GM10266 (cell line): ENCODE results near the gene PLCG1.

ENCODE experiments used
- DNase-seq: peaks from one replicate; pipeline ENCODE4 v3.0.0; 2012; ENCODE audit errors: extremely low spot score
- TF ChIP-seq, protein P1 (sequence below): IDR thresholded peaks from 2 replicates; pipeline ENCODE4 v1.5.1; 2012; ENCODE audit warnings: mild to moderate bottlenecking, low read depth; ENCODE audit not compliant: control insufficient read depth, insufficient read depth; ENCODE audit errors: missing control alignments

PLCG1 gene

DNA sequence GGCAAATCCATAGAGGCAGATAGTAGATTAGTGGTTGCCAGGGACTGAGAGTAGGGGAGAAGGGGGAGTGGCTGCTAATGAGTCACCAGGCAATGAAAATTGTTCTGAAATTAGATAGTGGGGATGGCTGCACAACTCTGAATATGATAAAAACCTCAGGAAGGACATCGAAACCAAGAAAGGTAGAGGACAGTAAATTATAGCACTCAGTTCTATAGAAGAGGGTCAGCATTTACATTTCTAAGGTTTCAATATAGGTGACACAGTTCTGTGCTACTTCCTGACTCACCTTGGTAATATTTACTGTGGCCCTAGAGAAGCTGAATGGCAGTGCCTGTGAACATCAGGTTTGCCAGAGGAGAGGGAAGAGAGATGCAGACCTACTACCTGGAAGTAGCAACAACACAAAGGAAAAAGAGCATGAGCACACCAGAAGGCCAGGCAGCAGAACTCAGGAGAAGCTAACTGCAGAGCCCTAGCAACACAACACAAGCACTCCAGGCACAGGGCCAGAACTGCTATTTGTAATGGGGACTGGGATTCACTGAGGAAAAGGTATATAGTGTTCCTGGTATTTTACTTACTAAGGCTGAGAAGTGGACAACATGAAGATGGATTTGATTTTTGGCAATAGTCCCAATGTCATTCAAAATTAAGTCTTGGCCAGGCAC lies 75.9 kb downstream of the PLCG1 start:
- no peak for DNase-seq
- TF ChIP-seq, protein P1, sequence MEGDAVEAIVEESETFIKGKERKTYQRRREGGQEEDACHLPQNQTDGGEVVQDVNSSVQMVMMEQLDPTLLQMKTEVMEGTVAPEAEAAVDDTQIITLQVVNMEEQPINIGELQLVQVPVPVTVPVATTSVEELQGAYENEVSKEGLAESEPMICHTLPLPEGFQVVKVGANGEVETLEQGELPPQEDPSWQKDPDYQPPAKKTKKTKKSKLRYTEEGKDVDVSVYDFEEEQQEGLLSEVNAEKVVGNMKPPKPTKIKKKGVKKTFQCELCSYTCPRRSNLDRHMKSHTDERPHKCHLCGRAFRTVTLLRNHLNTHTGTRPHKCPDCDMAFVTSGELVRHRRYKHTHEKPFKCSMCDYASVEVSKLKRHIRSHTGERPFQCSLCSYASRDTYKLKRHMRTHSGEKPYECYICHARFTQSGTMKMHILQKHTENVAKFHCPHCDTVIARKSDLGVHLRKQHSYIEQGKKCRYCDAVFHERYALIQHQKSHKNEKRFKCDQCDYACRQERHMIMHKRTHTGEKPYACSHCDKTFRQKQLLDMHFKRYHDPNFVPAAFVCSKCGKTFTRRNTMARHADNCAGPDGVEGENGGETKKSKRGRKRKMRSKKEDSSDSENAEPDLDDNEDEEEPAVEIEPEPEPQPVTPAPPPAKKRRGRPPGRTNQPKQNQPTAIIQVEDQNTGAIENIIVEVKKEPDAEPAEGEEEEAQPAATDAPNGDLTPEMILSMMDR = no peak

DNA sequence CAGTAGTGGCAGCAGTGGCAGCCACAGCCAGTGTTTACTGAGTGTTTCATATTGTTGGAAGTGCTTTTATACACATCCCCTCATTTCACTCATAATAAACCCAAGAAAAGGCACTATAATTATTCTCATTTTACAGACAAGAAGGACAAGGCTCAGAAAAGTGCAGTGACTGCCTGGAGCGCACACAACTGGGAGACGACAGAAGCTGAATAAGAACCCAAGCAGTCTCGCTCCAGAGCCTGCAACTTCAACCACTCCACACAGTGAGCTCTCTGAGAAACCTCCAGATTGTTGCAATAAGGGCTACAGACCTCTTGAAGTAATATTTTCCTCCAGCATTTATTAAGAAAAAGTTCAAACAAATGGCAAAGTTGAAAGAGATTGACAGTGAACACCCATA lies 76.9 kb downstream of the PLCG1 start:
- TF ChIP-seq, protein P1 = no peak
- no peak for DNase-seq

DNA sequence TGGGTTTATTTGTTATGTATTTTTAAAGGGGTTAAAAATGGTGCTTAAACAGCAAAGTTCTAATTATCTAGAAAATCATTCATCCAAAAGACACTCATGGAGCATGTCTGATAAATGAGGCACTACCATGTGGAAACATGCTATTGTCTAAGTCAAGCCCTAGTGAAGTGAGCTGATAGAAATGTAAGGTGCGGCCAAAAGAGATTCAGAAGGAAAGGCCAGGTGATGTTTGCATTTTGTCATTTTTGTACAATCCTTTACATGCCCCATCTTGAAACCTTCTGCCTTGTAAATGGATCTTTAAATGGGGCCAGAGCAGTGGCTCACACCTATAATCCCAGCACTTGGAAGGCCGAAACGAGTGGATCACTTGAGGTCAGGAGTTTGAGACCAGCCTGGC lies 77.3 kb downstream of the PLCG1 start:
- TF ChIP-seq, protein P1 = no peak
- no peak for DNase-seq

DNA sequence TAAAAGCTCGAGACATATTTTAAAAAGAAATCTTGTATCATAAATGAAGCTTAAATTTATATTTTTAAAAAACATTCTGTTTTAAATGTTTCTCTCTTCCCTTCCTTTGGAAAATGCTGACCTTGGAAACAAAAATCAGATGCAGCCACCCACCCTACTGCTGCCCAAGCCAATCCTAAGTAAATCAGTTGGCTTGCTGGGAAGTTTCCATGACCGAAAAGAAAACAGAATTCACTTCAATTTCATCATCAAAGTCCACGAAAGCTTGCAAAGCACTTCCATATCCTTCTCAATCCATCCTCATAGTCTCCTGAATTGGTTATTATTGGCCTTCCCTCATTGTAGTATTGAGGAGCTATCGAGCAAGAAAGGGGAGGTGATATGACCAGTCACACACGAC lies 80.1 kb downstream of the PLCG1 start:
- TF ChIP-seq, protein P1 = no peak
- no peak for DNase-seq

DNA sequence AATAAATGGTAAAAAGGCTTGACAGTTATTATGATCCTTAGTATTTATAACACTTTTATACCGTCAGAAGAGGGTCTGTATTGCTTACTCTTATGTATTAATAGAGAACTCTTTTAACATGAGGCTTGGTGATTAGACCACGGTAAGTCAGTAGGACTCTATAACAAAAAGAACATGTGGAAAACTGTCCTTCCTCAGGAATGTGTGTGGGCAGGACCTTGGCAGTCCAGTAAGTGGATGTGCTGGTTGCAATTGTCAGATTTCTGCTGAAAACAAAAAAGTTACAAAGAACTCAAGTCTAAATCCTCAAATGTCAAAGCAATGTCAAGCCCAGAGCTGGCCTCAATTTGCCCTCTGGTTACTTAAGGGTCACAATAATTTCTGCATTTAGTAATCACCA lies 81.1 kb downstream of the PLCG1 start:
- DNase-seq = no peak
- TF ChIP-seq, protein P1 = no peak

DNA sequence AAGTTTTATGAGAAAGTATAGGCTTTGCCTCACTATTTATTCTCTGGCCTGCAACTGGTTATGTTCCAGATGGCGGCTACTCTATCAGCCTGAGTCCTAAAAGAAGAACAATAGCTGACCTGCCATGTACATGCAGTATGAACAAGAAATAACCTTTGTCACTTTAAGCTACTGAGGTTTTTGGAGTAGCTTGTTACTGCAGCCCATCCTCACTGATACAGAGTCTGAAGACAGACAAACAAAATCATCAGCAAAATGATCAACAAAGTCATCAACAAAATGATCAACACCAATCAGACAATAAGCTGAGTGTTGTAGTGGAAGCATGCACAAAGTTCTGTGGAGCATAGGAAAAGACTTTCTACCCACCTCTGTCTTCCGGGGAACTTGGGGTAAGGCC lies 82.5 kb downstream of the PLCG1 start:
- no peak for DNase-seq
- TF ChIP-seq, protein P1 = no peak

DNA sequence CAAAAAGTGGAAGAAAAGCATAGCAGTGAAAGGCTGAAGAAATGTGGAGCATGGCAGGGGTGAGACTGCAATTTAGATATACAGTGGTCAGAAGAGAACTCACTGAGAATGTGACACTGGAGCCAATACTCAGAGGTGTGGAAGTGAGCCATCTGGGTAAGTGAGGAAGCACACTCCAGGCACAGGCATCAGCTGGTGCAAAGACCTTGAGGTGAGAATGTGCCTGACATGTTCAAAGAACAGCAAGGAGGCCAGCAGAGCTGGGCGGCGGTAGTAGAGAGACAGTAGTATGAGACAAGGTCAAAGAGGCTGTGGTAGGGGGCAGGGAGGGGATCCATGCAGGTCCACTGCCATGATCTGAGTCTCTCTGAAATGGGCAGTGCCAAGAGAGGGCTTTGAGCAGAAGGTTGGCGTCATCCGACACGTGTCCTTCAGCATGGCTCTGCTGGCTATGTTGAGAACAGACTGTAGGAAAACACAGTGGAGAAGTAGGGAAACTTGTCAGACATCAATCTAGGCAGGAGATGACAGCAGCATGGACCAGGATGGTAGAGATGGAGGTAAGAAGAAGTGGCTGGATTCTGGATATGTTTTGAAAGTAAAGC lies 84.4 kb downstream of the PLCG1 start:
- TF ChIP-seq, protein P1 = no peak
- no peak for DNase-seq
